HepG2 (cell line): ENCODE results near the gene ZFR2. TPM values are rescaled to one million over a fixed set of nuclear protein-coding genes. Genes with fewer than 3 reads are reported as not detected.

Experiments used
- ATAC-seq: fragments of 200-7000 bp; cut with Tn5 transposase; 3 replicates; pipeline ENCODE4 v1.9.1; 2020; ENCODE audit warnings: mild to moderate bottlenecking, moderate library complexity
- BruUV-seq: library from RNA; stranded (reverse); fragments of 400-500 nt; replicated peaks from 2 replicates; lab custom pipeline; 2021; lab: Mats Ljungman, UMichigan
- CTCF ChIA-PET: fragments of 300-600 bp; formaldehyde crosslinking; extraction: SDS; loops from one replicate; lab custom pipeline; 2021; ENCODE audit warnings: low total read pairs, inconsistent platforms, low intra/inter-chr PET ratio; lab: Yijun Ruan, JAX
- POLR2A ChIA-PET: fragments of 350-600 bp; sonication (Branson Sonifier 250); formaldehyde crosslinking; loops from one replicate; lab custom pipeline; 2020; ENCODE audit warnings: antibody characterized with exemption, inconsistent platforms; lab: Yijun Ruan, JAX
- DNase-seq: peaks from one replicate; pipeline ENCODE4 v3.0.0-alpha.2; 2015; ENCODE audit warnings: low spot score
- FAIRE-seq: peaks from 3 replicates; lab custom pipeline; 2011; peaks lifted over from hg19 to GRCh38; lab: Jason Lieb, UNC
- H2AFZ ChIP-seq: one replicate; pipeline ENCODE4 v1.6.1; 2011; ENCODE audit warnings: low read length, inconsistent platforms
- H3K27ac ChIP-seq: fragments of 300-600 bp; 3 replicates; pipeline ENCODE4 v1.8.0; 2011; ENCODE audit warnings: mixed run types, mild to moderate bottlenecking, mixed read lengths, low read length, inconsistent platforms; ENCODE audit not compliant: insufficient read depth; ENCODE audit errors: extremely low read length
- H3K27me3 ChIP-seq, 2 experiments: fragments of 200-600 bp in 1 of 2; 2 replicates in 1 of 2; 3 replicates in 1 of 2; pipeline versions ENCODE4 v1.6.0 to v1.8.0; 2011; ENCODE audit warnings: low read length in 2 of 2, mild to moderate bottlenecking in 2 of 2, moderate library complexity in 2 of 2, inconsistent platforms in 1 of 2; ENCODE audit not compliant: insufficient read depth in 2 of 2, control insufficient read depth in 1 of 2
- H3K36me3 ChIP-seq, 2 experiments: fragments of 200-600 bp in 1 of 2; replicated peaks in 1 of 2; 2 replicates in 1 of 2; 3 replicates in 1 of 2; pipeline versions ENCODE4 v1.5.1 to v1.8.0; 2011; ENCODE audit warnings: low read length in 2 of 2, inconsistent platforms in 1 of 2; ENCODE audit not compliant: insufficient read depth in 2 of 2, control insufficient read depth in 1 of 2
- H3K4me1 ChIP-seq: 2 replicates; pipeline ENCODE4 v1.5.1; 2012; ENCODE audit warnings: low read length, inconsistent platforms; ENCODE audit not compliant: insufficient read depth
- H3K4me2 ChIP-seq: 2 replicates; pipeline ENCODE4 v1.6.0; 2011; ENCODE audit warnings: low read depth, low read length, inconsistent platforms
- H3K4me3 ChIP-seq, 3 experiments: fragments of 200-600 bp in 1 of 3; sonication (generic), shearing (Covaris generic) in 1 of 3; replicated peaks in 1 of 3; 2 replicates each; pipeline ENCODE4 v1.5.1; 2011 to 2016; ENCODE audit warnings: low read length in 3 of 3, inconsistent platforms in 2 of 3, low read depth in 2 of 3, mild to moderate bottlenecking in 2 of 3, control low read depth in 1 of 3, mixed read lengths in 1 of 3; ENCODE audit not compliant: insufficient read depth in 1 of 3
- H3K79me2 ChIP-seq: one replicate; pipeline ENCODE4 v1.6.1; 2011; ENCODE audit warnings: low read length, inconsistent platforms; ENCODE audit not compliant: insufficient read depth
- H3K9ac ChIP-seq: 2 replicates; pipeline ENCODE4 v1.6.0; 2011; ENCODE audit warnings: mild to moderate bottlenecking, low read depth, low read length, inconsistent platforms; ENCODE audit not compliant: insufficient read depth
- H3K9me3 ChIP-seq: 2 replicates; pipeline ENCODE4 v1.5.1; 2012; ENCODE audit warnings: mild to moderate bottlenecking, low read length
- H4K20me1 ChIP-seq: 2 replicates; pipeline ENCODE4 v1.6.0; 2011; ENCODE audit warnings: inconsistent platforms, mild to moderate bottlenecking, low read length, moderate library complexity; ENCODE audit not compliant: insufficient read depth
- ATF7 ChIP-seq, 2 experiments: fragments of 450-650 bp in 1 of 2; sonication (generic) in 1 of 2; formaldehyde crosslinking in 1 of 2; IDR thresholded peaks; 2 replicates each; pipeline versions ENCODE4 v1.4.0 to v1.6.1; 2016 to 2020; ENCODE audit warnings: antibody characterized with exemption in 1 of 2, mild to moderate bottlenecking in 1 of 2, missing genetic modification reagents in 1 of 2
- CREB1 ChIP-seq, 2 experiments: fragments of 450-650 bp in 1 of 2; IDR thresholded peaks; 2 replicates each; pipeline ENCODE4 v1.6.1; 2016 to 2017; ENCODE audit warnings: control low read depth in 1 of 2, mild to moderate bottlenecking in 1 of 2, missing compliant biosample characterization in 1 of 2, missing genetic modification characterization in 1 of 2
- DMAP1 ChIP-seq: IDR thresholded peaks from 2 replicates; pipeline ENCODE4 v1.6.1; 2016
- POLR2A ChIP-seq, 2 experiments: IDR thresholded peaks; 2 replicates each; pipeline ENCODE4 v1.6.1; 2011; ENCODE audit warnings: low read depth in 2 of 2, low read length in 2 of 2, mild to moderate bottlenecking in 1 of 2, moderate library complexity in 1 of 2; ENCODE audit not compliant: insufficient read depth in 1 of 2
- ZMYM3 ChIP-seq: sonication (generic); formaldehyde crosslinking; IDR thresholded peaks from 2 replicates; pipeline ENCODE4 v1.5.1; 2020; ENCODE audit warnings: mild to moderate bottlenecking, missing genetic modification reagents
- ZNF10 ChIP-seq: sonication (generic); formaldehyde crosslinking; IDR thresholded peaks from 2 replicates; pipeline ENCODE4 v1.4.0; 2020; ENCODE audit warnings: mild to moderate bottlenecking, low read depth, missing genetic modification reagents, borderline replicate concordance
- ZNF740 ChIP-seq: sonication (generic); formaldehyde crosslinking; IDR thresholded peaks from 2 replicates; pipeline ENCODE4 v1.4.0; 2020; ENCODE audit warnings: missing genetic modification reagents
- WGBS: methylation state at CpG from one replicate; pipeline ENCODE4 v1.1.6; 2017; ENCODE audit warnings: low lambda C conversion rate; 5-methylcytosine and 5-hydroxymethylcytosine counted together
- in situ Hi-C: cut with HindIII; loops from 2 replicates; pipeline ENCODE4 v1.10.0; 2017; ENCODE audit warnings: low pct_unique_long_range_greater_than_20kb; ENCODE audit not compliant: extremely low pct_ligation_motif_present
- intact Hi-C: fragments of 100-400 bp; cut with micrococcal nuclease; formaldehyde crosslinking; loops from one replicate; pipeline ENCODE4 v1.10.0; 2022; ENCODE audit not compliant: unreplicated experiment
- polyA plus RNA-seq, 8 experiments: library from polyadenylated mRNA; depleted of rRNA in 3 of 8; stranded (reverse) in 7 of 8; unstranded in 1 of 8; fragments of >200 nt; fragmentation: Illumina TruSeq in 4 of 8; extraction: Trizol in 4 of 8; gene quantifications; 2 replicates each; pipeline versions ENCODE4 v1.2.1 to v1.2.3, GENCODE V29; 2011 to 2016; ENCODE audit warnings: low read depth in 4 of 8, missing spikeins in 1 of 8, mixed read lengths in 1 of 8; ENCODE audit not compliant: insufficient read depth in 1 of 8
- total RNA-seq, 5 experiments: library from RNA; depleted of rRNA; stranded (reverse); fragments of >200 nt; fragmentation: Illumina TruSeq; extraction: Trizol; gene quantifications; 2 replicates each; pipeline ENCODE4 v1.2.3, GENCODE V29; 2016; ENCODE audit warnings: low read depth in 1 of 5

ZFR2 gene
- total and polyA plus RNA-seq, 2 of the 13 experiments (the other 11 are each of a cell fraction or from before 2014, with no cell fraction given), result 0.37 to 0.69 TPM

DNA sequence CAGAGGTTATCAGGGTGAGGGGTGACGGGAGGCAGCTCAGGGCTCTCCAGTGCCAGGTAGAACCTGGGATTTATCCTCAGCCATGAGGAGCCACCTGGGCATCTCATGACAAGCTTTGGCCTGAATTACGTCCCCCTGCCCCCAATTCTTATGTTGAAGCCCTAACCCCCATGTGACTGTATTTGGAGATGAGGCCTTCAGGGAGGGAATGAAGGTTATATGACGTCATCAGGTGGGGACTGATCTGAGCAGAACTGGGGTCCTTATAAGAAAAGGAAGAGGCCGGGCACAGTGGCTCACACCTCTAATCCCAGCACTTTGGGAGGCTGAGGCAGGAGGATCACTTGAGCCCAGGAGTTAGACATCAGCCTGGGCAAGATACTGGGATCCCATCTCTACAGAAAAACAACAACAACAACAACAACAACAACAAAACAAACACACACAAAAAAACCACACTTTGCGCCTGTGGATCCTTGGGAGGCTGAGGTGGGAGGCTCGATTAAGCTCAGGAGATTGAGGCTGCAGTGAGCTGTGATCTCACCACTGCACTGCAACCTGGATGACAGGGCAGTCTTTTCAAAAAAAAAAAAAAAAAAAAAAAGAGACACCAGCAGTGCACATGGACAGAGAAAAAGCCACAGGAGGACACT lies 18.4 kb downstream of the ZFR2 start:
- no peak for FAIRE-seq
- Histone ChIP-seq H3K27ac (no peak overlapping the region), H3K79me2 (no peaks in the 10 kb centered on the region), H4K20me1 (no peaks in the 10 kb centered on the region), H2AFZ (no peak overlapping the region), H3K4me2 (no peak overlapping the region), H3K9ac (no peak overlapping the region), H3K36me3 (no peaks in the 10 kb centered on the region), H3K27me3 (peaks cover 1 to 6% of the 10 kb centered on the region in 2 experiments; a peak in 1 of 5 replicates), H3K9me3 (peaks cover 16% of the 10 kb centered on the region), H3K4me1 (peaks cover 25% of the 10 kb centered on the region), H3K4me3 (no peak overlapping the region)
- intact Hi-C loops (no loop called here), in situ Hi-C loops (loop anchor here (25.0 kb wide), 1 partner anchor 362 kb away; no protein-coding TSS in a partner anchor)
- ATAC-seq, result no peak
- no peak for DNase-seq
- ChIA-PET CTCF (no interaction called here), POLR2A (no interaction called here)
- TF ChIP-seq CREB1 (IDR thresholded peaks at IDR 0.05) (peak; percentile 97), CREB1 (CRISPR knock-in tag; IDR thresholded peaks at IDR 0.05) (no peak), ATF7 (IDR thresholded peaks at IDR 0.05) (peak; percentile 99), ATF7 (CRISPR knock-in tag; IDR thresholded peaks at IDR 0.05) (no peak), DMAP1 (CRISPR knock-in tag) (no peak), ZNF10 (CRISPR knock-in tag) (no peak)
- no TSS peak for BruUV-seq
- 10% methylated on average over 6 of the region's 6 CpGs for WGBS

GRCh38 chr19:3849787-3850186 lies 19.1 kb downstream of the ZFR2 start:
- H3K9ac ChIP-seq, result no peak overlapping the region
- in situ Hi-C loops, result loop anchor here (25.0 kb wide), 1 partner anchor 363 kb away; no protein-coding TSS in a partner anchor
- peaks cover 1 to 6% of the 10 kb centered on the region in 2 experiments; a peak in 1 of 5 replicates for H3K27me3 ChIP-seq
- H3K4me3 ChIP-seq, result no peak overlapping the region
- no peak overlapping the region for H3K4me2 ChIP-seq
- no peaks in the 10 kb centered on the region for H4K20me1 ChIP-seq
- ATAC-seq, result no peak
- WGBS, result 37% methylated on average over 8 of the region's 12 CpGs
- H2AFZ ChIP-seq, result no peak overlapping the region
- TF ChIP-seq ZNF740 (CRISPR knock-in tag) (no peak), ZMYM3 (CRISPR knock-in tag) (no peak), POLR2A (IDR thresholded peaks at IDR 0.05; ENCODE audit: insufficient read depth in 1 of 2, low read depth in 2 of 2, low read length in 2 of 2) (no peak)
- no peaks in the 10 kb centered on the region for H3K79me2 ChIP-seq
- ChIA-PET CTCF (interaction anchor here (1.1 kb wide), 1 partner anchor 66 kb away, joined by 3 read pairs; no protein-coding TSS in a partner anchor), POLR2A (no interaction called here)
- peaks cover 20% of the 10 kb centered on the region for H3K4me1 ChIP-seq
- H3K9me3 ChIP-seq, result peaks cover 16% of the 10 kb centered on the region
- H3K27ac ChIP-seq, result no peak overlapping the region
- intact Hi-C loops, result no loop called here
- H3K36me3 ChIP-seq, result no peaks in the 10 kb centered on the region
- BruUV-seq, result no TSS peak
- FAIRE-seq, result no peak
- no peak for DNase-seq
